H9 (cell line): Measurements from ENCODE around the gene WDR70. TPM values are rescaled to one million over a fixed set of nuclear protein-coding genes. Genes with fewer than 3 reads are reported as not detected.

Experiments
- DNase-seq: peaks from one replicate; pipeline ENCODE4 v3.0.0-alpha.2; 2017
- H2AFZ ChIP-seq: one replicate; pipeline ENCODE4 v1.6.1; 2013; ENCODE audit warnings: mild to moderate bottlenecking, low read length, control low read depth, moderate library complexity
- H2AK5ac ChIP-seq: 2 replicates; pipeline ENCODE4 v1.6.1; 2013; ENCODE audit warnings: low read length, control low read depth, mixed read lengths; ENCODE audit not compliant: insufficient read length
- H2BK120ac ChIP-seq: one replicate; pipeline ENCODE4 v1.6.1; 2013; ENCODE audit warnings: low read depth, mild to moderate bottlenecking, low read length, control low read depth, inconsistent platforms; ENCODE audit not compliant: poor library complexity, severe bottlenecking
- H2BK12ac ChIP-seq: 2 replicates; pipeline ENCODE4 v1.6.1; 2013; ENCODE audit warnings: low read length, control low read depth, mixed read lengths, low read depth; ENCODE audit not compliant: insufficient read length
- H2BK15ac ChIP-seq: 2 replicates; pipeline ENCODE4 v1.6.1; 2013; ENCODE audit warnings: low read depth, low read length, control low read depth
- H2BK20ac ChIP-seq: one replicate; pipeline ENCODE4 v1.6.1; 2013; ENCODE audit warnings: low read depth, mild to moderate bottlenecking, low read length, control low read depth, inconsistent platforms; ENCODE audit not compliant: poor library complexity, severe bottlenecking
- H2BK5ac ChIP-seq: 2 replicates; pipeline ENCODE4 v1.6.1; 2013; ENCODE audit warnings: low read length, control low read depth, mixed read lengths; ENCODE audit not compliant: insufficient read length
- H3K14ac ChIP-seq: 2 replicates; pipeline ENCODE4 v1.6.1; 2013; ENCODE audit warnings: low read length, control low read depth; ENCODE audit not compliant: insufficient read depth
- H3K18ac ChIP-seq: 2 replicates; pipeline ENCODE4 v1.6.1; 2013; ENCODE audit warnings: low read depth, mild to moderate bottlenecking, mixed read lengths, low read length, control low read depth; ENCODE audit not compliant: insufficient read length
- H3K23ac ChIP-seq: 2 replicates; pipeline ENCODE4 v1.6.1; 2013; ENCODE audit warnings: low read length, control low read depth, mixed read lengths, low read depth; ENCODE audit not compliant: insufficient read length
- H3K23me2 ChIP-seq: 2 replicates; pipeline ENCODE4 v1.6.1; 2013; ENCODE audit warnings: low read depth, mild to moderate bottlenecking, mixed read lengths, low read length, control low read depth; ENCODE audit not compliant: insufficient read length, poor library complexity, severe bottlenecking
- H3K27ac ChIP-seq: 2 replicates; pipeline ENCODE4 v1.5.1; 2013; ENCODE audit warnings: low read length, control low read depth, mixed read lengths, low read depth; ENCODE audit not compliant: insufficient read length
- H3K27me3 ChIP-seq: 2 replicates; pipeline ENCODE4 v1.6.1; 2013; ENCODE audit warnings: low read length, control low read depth, inconsistent platforms; ENCODE audit not compliant: insufficient read depth
- H3K4ac ChIP-seq: 2 replicates; pipeline ENCODE4 v1.6.1; 2013; ENCODE audit warnings: low read depth, mild to moderate bottlenecking, control low read depth, inconsistent platforms, low read length, moderate library complexity
- H3K4me1 ChIP-seq: 2 replicates; pipeline ENCODE4 v1.6.1; 2013; ENCODE audit warnings: low read length, control low read depth, inconsistent platforms; ENCODE audit not compliant: insufficient read depth
- H3K4me2 ChIP-seq: 2 replicates; pipeline ENCODE4 v1.6.1; 2013; ENCODE audit warnings: low read length, control low read depth, mixed read lengths; ENCODE audit not compliant: insufficient read length, insufficient read depth
- H3K56ac ChIP-seq: 2 replicates; pipeline ENCODE4 v1.6.1; 2013; ENCODE audit warnings: low read depth, mild to moderate bottlenecking, mixed read lengths, low read length, control low read depth; ENCODE audit not compliant: insufficient read length
- H3K79me1 ChIP-seq: 2 replicates; pipeline ENCODE4 v1.6.1; 2013; ENCODE audit warnings: low read depth, mild to moderate bottlenecking, moderate library complexity, low read length, control low read depth, inconsistent platforms; ENCODE audit not compliant: insufficient read depth, poor library complexity, severe bottlenecking
- H3K79me2 ChIP-seq: 2 replicates; pipeline ENCODE4 v1.6.1; 2013; ENCODE audit warnings: low read length, control low read depth, inconsistent platforms; ENCODE audit not compliant: insufficient read depth
- H3K9ac ChIP-seq: 2 replicates; pipeline ENCODE4 v1.6.1; 2013; ENCODE audit warnings: low read length, control low read depth, mixed read lengths; ENCODE audit not compliant: insufficient read length; ENCODE audit errors: extremely low read depth
- H3K9me3 ChIP-seq: one replicate; pipeline ENCODE4 v1.6.1; 2013; ENCODE audit warnings: low read depth, low read length, inconsistent platforms; ENCODE audit not compliant: control insufficient read depth
- H3T11ph ChIP-seq: one replicate; pipeline ENCODE4 v1.6.1; 2013; ENCODE audit warnings: mild to moderate bottlenecking, low read length, control low read depth, inconsistent platforms
- H4K20me1 ChIP-seq: one replicate; pipeline ENCODE4 v1.6.1; 2013; ENCODE audit not compliant: control insufficient read depth, insufficient read length, insufficient read depth
- H4K5ac ChIP-seq: 2 replicates; pipeline ENCODE4 v1.6.1; 2013; ENCODE audit warnings: low read depth, mild to moderate bottlenecking, mixed read lengths, low read length, control low read depth; ENCODE audit not compliant: insufficient read length
- H4K8ac ChIP-seq: replicated peaks from 2 replicates; pipeline ENCODE4 v1.6.1; 2013; ENCODE audit warnings: low read length, control low read depth, mixed read lengths, low read depth; ENCODE audit not compliant: insufficient read length
- H4K91ac ChIP-seq: 2 replicates; pipeline ENCODE4 v1.6.1; 2013; ENCODE audit warnings: low read depth, mild to moderate bottlenecking, moderate library complexity, mixed read lengths, low read length, control low read depth; ENCODE audit not compliant: insufficient read length
- H3K27ac Mint-ChIP-seq, 3 experiments: 2 replicates in 2 of 3; 3 replicates in 1 of 3; pipeline ENCODE4 v1.8.0; 2020 to 2021; ENCODE audit warnings: mixed read lengths in 3 of 3, mild to moderate bottlenecking in 1 of 3, moderate library complexity in 1 of 3
- H3K27me3 Mint-ChIP-seq: 2 replicates; pipeline ENCODE4 v1.8.0; 2021; ENCODE audit warnings: low read depth, mild to moderate bottlenecking, moderate library complexity, mixed read lengths
- H3K36me3 Mint-ChIP-seq, 3 experiments: 2 replicates in 2 of 3; 3 replicates in 1 of 3; pipeline ENCODE4 v1.8.0; 2020 to 2021; ENCODE audit warnings: low read depth in 3 of 3, mixed read lengths in 3 of 3; ENCODE audit not compliant: insufficient read depth in 1 of 3
- H3K4me1 Mint-ChIP-seq, 2 experiments: 2 replicates each; pipeline ENCODE4 v1.8.0; 2020; ENCODE audit warnings: mixed read lengths in 2 of 2
- H3K4me3 Mint-ChIP-seq, 2 experiments: 2 replicates in 1 of 2; 3 replicates in 1 of 2; pipeline ENCODE4 v1.8.0; 2020 to 2021; ENCODE audit warnings: mild to moderate bottlenecking in 2 of 2, mixed read lengths in 2 of 2, moderate library complexity in 1 of 2
- H3K9me3 Mint-ChIP-seq, 2 experiments: 2 replicates in 1 of 2; 3 replicates in 1 of 2; pipeline ENCODE4 v1.8.0; 2020; ENCODE audit warnings: mild to moderate bottlenecking in 2 of 2, mixed read lengths in 2 of 2, moderate library complexity in 1 of 2
- WGBS: extraction: QIAGEN DNeasy Blood & Tissue Kit; methylation state at CpG from one replicate; pipeline ENCODE4 v1.1.7; 2013; ENCODE audit warnings: missing lambda C conversion rate, low lambda C conversion rate, mixed read lengths; ENCODE audit not compliant: insufficient read length; ENCODE audit errors: extremely low coverage; 5-methylcytosine and 5-hydroxymethylcytosine counted together
- total RNA-seq: library from RNA; stranded (reverse); gene quantifications from 2 replicates; pipeline ENCODE4 v1.2.1, GENCODE V29; 2021
- TF ChIP-seq, protein P1 (sequence below): fragments of 200-600 bp; sonication (generic); conservative IDR thresholded peaks from 3 replicates; pipeline ENCODE4 v1.8.0; 2021; ENCODE audit warnings: antibody characterized with exemption, mild to moderate bottlenecking

WDR70 gene
- total RNA-seq, 1 experiment from 2014 or later, result 38.1 TPM

DNA sequence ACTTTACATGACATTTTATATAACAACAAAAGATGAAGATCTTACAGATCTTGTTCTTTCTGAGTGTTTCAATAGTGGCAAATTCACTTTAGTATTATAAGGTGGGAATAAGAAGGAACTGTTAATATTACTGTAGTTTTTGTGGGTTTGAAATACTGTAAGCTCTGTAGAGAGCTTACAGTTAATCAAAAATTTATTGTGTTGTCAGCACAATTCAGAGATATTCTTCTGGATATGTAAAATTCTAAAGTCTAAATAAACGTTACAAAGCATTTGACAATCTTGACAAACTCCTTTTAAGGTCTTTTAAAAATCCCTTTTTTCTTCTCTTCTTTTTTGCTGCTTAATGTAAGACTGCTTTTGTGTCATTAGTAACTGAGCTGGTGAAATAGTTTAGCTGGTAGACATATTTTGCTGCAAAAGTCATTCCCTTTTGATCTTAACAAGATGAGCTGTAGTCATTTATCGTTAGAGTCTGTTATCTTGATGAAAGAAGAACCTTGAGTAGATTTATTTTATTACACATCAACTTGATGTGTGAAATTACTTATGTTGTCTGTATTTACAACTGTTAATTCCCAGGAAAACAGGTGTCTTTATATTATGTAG is 186.0 kb downstream of the WDR70 start:
- Histone ChIP-seq H2BK5ac (no peak overlapping the region), H2AFZ (no peak overlapping the region), H4K91ac (no peak overlapping the region), H3K9me3 (no peaks in the 10 kb centered on the region), H3K18ac (no peak overlapping the region), H3K4me2 (no peak overlapping the region), H3T11ph (no peak overlapping the region), H3K23ac (no peak overlapping the region), H3K9ac (no peak overlapping the region), H4K8ac (no peak overlapping the region), H3K4me1 (no peaks in the 10 kb centered on the region), H2BK120ac (no peak overlapping the region), H2BK15ac (no peak overlapping the region), H3K14ac (no peak overlapping the region), H4K5ac (no peak overlapping the region), H3K79me1 (no peaks in the 10 kb centered on the region), H3K27me3 (no peaks in the 10 kb centered on the region), H3K4ac (no peak overlapping the region), H2BK20ac (no peak overlapping the region), H3K79me2 (no peaks in the 10 kb centered on the region), H3K27ac (no peak overlapping the region), H3K23me2 (no peaks in the 10 kb centered on the region), H2BK12ac (no peak overlapping the region), H2AK5ac (no peak overlapping the region), H3K56ac (no peak overlapping the region), H4K20me1 (no peaks in the 10 kb centered on the region)
- no peaks in the 10 kb centered on the region for H3K27me3 Mint-ChIP-seq
- no peak overlapping the region for H3K4me3 Mint-ChIP-seq
- H3K4me1 Mint-ChIP-seq, result no peaks in the 10 kb centered on the region
- WGBS, result no CpG with 5 or more reads among the region's 2 CpGs
- H3K36me3 Mint-ChIP-seq, result peaks cover 3 to 5% (median 5%) of the 10 kb centered on the region in 3 experiments; a peak in 4 of 7 replicates
- H3K27ac Mint-ChIP-seq, result no peak overlapping the region
- H3K9me3 Mint-ChIP-seq, result peaks cover 4 to 6% of the 10 kb centered on the region in 2 experiments
- TF ChIP-seq, protein P1, sequence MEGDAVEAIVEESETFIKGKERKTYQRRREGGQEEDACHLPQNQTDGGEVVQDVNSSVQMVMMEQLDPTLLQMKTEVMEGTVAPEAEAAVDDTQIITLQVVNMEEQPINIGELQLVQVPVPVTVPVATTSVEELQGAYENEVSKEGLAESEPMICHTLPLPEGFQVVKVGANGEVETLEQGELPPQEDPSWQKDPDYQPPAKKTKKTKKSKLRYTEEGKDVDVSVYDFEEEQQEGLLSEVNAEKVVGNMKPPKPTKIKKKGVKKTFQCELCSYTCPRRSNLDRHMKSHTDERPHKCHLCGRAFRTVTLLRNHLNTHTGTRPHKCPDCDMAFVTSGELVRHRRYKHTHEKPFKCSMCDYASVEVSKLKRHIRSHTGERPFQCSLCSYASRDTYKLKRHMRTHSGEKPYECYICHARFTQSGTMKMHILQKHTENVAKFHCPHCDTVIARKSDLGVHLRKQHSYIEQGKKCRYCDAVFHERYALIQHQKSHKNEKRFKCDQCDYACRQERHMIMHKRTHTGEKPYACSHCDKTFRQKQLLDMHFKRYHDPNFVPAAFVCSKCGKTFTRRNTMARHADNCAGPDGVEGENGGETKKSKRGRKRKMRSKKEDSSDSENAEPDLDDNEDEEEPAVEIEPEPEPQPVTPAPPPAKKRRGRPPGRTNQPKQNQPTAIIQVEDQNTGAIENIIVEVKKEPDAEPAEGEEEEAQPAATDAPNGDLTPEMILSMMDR, result no peak
- DNase-seq, result no peak
